ENCODE data around the gene RPL18.

GRCh38 chr19:48633148-48634035 lies 14.4 kb upstream of the RPL18 start:
- TF ChIP-seq, protein P1, sequence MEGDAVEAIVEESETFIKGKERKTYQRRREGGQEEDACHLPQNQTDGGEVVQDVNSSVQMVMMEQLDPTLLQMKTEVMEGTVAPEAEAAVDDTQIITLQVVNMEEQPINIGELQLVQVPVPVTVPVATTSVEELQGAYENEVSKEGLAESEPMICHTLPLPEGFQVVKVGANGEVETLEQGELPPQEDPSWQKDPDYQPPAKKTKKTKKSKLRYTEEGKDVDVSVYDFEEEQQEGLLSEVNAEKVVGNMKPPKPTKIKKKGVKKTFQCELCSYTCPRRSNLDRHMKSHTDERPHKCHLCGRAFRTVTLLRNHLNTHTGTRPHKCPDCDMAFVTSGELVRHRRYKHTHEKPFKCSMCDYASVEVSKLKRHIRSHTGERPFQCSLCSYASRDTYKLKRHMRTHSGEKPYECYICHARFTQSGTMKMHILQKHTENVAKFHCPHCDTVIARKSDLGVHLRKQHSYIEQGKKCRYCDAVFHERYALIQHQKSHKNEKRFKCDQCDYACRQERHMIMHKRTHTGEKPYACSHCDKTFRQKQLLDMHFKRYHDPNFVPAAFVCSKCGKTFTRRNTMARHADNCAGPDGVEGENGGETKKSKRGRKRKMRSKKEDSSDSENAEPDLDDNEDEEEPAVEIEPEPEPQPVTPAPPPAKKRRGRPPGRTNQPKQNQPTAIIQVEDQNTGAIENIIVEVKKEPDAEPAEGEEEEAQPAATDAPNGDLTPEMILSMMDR (IDR thresholded peaks at IDR 0.05) = no peak
- TF ChIP-seq EP300 (IDR thresholded peaks at IDR 0.05) = no peak
- no peak for TF ChIP-seq POLR2A (IDR thresholded peaks at IDR 0.05)
